HG03280 (cell line): ENCODE measurements around the gene ACVRL1.

ENCODE experiments used
- ATAC-seq: cut with Tn5 transposase; IDR thresholded peaks from one replicate; pipeline ENCODE4 v1.9.1; 2021; ENCODE audit warnings: mild to moderate bottlenecking, moderate library complexity; ENCODE audit not compliant: unreplicated experiment

The ACVRL1 gene

GRCh38 chr12:51914034-51914923 is 7.0 kb downstream of the ACVRL1 start:
- no peak for ATAC-seq

DNA sequence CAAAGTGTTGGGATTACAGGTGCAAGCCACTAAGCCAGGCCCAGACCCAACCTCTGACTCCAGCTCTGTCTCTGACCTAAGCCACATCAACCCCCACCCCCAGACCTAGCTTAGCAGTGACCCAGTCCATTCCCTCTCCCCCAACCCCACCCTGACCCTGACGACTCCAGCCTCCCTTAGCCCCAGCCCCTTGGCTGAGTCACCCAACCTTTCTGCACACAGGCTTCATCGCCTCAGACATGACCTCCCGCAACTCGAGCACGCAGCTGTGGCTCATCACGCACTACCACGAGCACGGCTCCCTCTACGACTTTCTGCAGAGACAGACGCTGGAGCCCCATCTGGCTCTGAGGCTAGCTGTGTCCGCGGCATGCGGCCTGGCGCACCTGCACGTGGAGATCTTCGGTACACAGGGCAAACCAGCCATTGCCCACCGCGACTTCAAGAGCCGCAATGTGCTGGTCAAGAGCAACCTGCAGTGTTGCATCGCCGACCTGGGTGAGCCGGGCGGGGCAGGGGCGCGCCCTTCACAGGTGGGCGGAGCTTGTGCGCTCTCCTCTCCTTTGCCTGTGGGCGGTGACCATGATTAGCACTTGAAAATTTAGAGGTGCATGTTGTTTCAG is 7.8 kb downstream of the ACVRL1 start:
- ATAC-seq = no peak

DNA sequence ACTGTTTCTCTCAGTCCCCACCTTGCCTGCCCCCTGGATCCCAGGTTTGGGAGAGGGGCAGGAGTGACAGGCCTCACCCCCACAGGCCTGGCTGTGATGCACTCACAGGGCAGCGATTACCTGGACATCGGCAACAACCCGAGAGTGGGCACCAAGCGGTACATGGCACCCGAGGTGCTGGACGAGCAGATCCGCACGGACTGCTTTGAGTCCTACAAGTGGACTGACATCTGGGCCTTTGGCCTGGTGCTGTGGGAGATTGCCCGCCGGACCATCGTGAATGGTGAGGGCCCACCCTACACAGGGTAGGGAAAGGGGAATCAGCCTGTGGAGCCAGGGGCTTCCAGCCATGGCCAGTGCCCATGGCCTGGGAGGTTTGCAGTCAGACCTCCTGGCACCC is 8.6 kb downstream of the ACVRL1 start:
- no peak for ATAC-seq

- ATAC-seq = no peak
These were observed 9.8 kb downstream of the ACVRL1 start for GRCh38 chr12:51917041-51917590.

DNA sequence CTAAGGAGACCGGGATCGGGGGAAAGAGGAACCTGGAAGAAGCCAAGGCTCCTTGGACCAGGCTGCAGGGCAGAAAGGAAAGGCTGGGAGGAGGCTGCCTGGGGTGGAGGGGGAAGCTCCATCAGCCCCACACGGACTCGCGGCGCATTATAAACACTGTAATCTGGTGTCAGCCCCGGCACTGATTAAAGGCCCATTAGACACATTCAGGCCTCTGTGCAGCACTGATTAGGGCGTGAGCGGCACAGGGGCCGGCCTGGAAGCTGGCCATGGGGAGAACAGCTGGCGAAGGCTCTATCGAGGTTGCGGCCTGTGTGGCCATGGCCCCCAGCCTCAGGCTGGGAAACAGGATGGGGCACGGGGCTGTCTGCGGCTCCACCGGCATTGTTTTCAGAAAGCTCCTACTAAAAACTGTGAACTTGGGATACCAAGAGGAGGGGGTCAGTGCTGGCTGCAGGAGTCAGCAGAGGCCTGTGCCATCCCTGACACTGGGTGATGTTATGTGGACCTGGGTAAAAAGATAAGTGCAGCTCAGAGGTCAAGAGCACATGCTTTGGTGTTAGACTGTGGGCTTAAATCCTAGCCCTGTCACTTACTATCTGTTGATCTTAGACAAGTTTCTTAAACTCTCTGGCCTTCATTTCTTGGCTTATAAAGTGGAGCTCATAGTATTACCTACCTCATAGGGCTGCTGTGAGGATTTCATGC is 10.6 kb downstream of the ACVRL1 start:
- no peak for ATAC-seq

- ATAC-seq = no peak
These were observed 12.7 kb downstream of the ACVRL1 start for GRCh38 chr12:51920046-51920445.

DNA sequence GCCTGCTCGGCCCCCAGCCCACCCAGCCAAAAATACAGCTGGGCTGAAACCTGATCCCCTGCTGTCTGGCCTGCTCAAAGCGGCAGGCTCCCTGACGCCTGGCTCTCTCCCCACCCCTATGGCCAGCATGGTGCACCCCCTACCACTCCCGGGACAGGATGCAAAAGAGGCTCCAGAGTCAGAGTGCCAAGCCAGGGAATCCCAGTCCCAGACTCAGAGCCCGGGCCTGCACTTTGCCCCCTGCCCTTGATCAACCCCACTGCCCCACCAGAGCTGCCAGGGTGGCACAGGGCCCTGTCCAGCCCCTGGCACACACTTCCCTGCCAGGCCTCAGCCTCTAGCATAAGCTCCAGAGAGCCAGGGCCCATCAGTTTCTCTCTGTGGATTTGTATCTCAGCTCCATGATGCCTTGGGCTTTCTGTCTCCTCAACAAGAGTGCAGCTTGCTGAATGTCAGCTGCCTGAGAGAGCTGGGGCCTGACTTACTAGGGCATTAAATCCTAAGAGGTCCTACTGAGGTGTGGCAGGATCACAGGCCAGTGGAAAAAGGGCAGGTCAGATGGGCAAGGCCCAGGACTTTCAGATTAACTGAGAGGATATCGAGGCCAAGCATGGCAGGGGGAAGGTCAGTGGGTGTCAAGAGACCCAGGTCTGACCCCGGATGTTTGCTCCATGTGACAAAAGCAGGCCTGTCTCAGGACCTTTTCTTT is 13.9 kb downstream of the ACVRL1 start:
- no peak for ATAC-seq

- no peak for ATAC-seq
These were observed 14.8 kb downstream of the ACVRL1 start for GRCh38 chr12:51922146-51922545.

DNA sequence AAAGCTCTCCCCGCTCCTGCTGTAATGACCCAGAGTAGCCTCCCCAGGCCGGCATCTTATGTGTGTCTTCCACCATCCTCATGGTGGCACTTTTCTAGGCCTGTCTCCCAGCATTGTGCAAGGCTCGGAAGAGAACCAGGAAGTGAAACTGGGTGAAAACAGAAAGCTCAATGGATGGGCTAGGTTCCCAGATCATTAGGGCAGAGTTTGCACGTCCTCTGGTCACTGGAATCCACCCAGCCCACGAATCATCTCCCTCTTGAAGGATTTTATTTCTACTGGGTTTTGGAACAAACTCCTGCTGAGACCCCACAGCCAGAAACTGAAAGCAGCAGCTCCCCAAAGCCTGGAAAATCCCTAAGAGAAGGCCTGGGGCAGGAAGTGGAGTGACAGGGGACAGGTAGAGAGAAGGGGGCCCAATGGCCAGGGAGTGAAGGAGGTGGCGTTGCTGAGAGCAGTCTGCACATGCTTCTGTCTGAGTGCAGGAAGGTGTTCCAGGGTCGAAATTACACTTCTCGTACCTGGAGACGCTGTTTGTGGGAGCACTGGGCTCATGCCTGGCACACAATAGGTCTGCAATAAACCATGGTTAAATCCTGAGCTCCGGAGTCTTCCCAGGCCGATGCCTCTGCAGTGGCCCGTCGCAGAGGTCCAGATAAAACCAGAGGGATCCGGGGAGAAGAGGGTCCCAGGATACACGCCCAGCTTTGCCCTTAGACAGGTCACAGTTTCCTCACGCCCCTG is 15.6 kb downstream of the ACVRL1 start:
- ATAC-seq = no peak

- ATAC-seq = no peak
These were observed 16.4 kb downstream of the ACVRL1 start for GRCh38 chr12:51923506-51924365.

GRCh38 chr12:51924551-51925319 is 17.4 kb downstream of the ACVRL1 start:
- no peak for ATAC-seq

GRCh38 chr12:51925346-51926063 is 18.2 kb downstream of the ACVRL1 start:
- ATAC-seq = no peak

GRCh38 chr12:51926064-51926632 is 18.8 kb downstream of the ACVRL1 start:
- ATAC-seq = no peak

- ATAC-seq = no peak
These were observed 19.4 kb downstream of the ACVRL1 start for GRCh38 chr12:51926718-51927117.

DNA sequence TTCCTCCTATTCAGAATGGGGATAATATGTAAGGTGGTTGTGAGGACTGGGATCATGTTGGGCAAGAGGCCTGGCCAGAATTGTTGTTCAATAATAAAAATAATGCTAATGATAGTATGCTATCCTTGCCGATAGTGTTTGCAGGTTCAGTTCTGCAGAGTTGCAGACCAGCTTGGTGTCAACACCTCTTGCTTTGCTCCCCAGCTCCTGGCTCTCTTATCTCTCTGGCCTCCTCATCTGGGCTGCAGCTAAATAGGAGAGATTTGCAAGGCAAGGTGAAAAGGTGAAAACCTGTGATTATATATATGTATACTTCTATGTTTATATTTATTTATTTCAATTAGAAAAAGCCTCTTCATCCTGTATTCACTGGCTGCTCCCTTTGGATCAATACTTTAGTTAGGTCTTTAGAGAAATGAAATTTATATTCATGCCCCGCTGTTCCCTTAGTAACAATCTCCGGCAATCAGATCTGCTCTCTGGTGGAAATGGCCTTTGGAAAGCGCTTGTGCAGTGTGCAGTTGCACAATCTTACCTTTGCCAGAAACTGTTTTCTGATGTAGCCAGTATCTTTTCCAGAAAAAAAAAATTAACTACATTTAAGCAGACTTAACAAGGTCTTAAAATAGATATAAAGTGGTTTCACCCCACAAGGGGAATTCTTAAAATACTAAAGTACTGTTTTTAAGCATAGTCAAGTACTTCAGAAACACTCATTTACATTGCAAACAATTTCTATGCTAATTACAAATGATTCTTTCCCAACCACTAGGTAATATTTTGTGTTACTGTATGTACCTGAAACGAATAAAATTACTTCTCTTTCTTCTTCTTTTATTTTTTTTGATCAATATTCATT is 25.1 kb downstream of the ACVRL1 start:
- ATAC-seq = no peak

DNA sequence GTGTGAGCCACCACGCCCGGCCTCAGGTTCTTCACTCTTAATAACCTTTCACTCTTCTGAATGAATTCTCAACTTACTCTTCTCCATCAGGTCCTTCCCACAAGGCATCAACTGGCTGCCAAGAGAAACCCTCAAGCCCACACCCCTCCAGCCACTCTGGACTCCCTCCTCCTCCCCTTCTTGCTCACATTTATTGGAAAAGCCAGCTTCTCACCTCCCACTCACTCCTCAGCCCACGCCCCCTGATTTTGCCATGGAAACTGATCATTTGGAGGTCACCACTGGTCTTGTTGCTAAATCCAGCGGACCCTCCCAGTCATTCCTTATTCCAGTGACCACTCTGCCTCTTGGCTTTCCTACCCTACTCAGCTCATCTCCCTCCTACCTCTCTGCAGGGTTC is 26.8 kb downstream of the ACVRL1 start:
- ATAC-seq = no peak

DNA sequence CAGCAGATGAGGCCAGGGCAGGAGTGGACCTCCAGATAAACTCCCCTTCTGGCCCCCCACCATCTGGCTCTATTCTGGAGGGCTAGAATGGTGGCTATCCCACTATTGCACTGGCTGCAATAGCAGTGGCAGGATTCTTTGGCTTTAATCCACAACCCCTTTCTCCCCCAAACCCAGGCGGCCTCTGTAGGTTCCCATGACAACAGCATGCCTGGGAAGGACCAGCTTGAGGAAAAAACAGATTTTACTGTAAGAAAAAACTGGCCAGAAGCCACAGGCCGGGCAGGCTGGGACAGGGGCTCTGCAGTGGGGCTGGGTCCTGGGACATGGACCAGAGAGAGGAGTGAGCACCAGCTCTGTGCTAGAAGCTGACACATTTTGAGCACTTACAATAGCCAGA is 30.6 kb downstream of the ACVRL1 start:
- ATAC-seq = no peak
